ENCODE results near the gene ABCF2. TPM values are rescaled to one million over a fixed set of nuclear protein-coding genes. Genes with fewer than 3 reads are reported as not detected.

The ABCF2 gene
- total RNA-seq, 2 donors from 2014 or later, result 25.3 to 44.1 TPM

DNA sequence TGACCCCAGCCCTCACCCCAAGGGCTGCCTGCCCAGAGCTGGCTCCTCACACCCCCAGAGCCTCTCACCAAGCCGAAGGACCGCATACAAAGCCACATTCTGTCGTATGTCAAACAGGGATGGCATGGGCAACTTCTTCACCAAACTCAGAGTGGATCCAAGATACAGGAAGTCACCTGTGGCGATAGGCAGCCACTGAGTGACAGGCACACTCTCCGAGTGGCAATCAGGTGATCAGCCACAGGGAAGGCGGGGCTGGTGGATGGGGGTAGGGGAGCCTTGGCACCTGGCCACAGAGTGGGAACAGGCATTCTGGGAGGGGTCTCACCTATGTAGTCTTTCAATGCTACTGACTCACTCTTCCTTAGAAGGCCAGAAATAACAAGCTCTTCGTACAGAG lies 32.8 kb downstream of the ABCF2 start:
- Histone ChIP-seq H3K36me3 (no peaks in the 10 kb centered on the region), H3K4me3 (no peak overlapping the region), H3K4me1 (ENCODE audit: control insufficient read depth in 1 of 2, low read depth in 2 of 2) (no peaks in the 10 kb centered on the region), H3K27me3 (replicated peaks; ENCODE audit: insufficient read depth) (no peaks in the 10 kb centered on the region), H3K9me3 (no peaks in the 10 kb centered on the region), H3K27ac (no peak overlapping the region)
- ATAC-seq (ENCODE audit: insufficient number of reproducible peaks, low FRiP score, low read depth) (no peak), DNase-seq (ENCODE audit: low spot score) (no peak)
- TF ChIP-seq, protein P1, sequence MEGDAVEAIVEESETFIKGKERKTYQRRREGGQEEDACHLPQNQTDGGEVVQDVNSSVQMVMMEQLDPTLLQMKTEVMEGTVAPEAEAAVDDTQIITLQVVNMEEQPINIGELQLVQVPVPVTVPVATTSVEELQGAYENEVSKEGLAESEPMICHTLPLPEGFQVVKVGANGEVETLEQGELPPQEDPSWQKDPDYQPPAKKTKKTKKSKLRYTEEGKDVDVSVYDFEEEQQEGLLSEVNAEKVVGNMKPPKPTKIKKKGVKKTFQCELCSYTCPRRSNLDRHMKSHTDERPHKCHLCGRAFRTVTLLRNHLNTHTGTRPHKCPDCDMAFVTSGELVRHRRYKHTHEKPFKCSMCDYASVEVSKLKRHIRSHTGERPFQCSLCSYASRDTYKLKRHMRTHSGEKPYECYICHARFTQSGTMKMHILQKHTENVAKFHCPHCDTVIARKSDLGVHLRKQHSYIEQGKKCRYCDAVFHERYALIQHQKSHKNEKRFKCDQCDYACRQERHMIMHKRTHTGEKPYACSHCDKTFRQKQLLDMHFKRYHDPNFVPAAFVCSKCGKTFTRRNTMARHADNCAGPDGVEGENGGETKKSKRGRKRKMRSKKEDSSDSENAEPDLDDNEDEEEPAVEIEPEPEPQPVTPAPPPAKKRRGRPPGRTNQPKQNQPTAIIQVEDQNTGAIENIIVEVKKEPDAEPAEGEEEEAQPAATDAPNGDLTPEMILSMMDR (IDR thresholded peaks at IDR 0.05), result no peak

DNA sequence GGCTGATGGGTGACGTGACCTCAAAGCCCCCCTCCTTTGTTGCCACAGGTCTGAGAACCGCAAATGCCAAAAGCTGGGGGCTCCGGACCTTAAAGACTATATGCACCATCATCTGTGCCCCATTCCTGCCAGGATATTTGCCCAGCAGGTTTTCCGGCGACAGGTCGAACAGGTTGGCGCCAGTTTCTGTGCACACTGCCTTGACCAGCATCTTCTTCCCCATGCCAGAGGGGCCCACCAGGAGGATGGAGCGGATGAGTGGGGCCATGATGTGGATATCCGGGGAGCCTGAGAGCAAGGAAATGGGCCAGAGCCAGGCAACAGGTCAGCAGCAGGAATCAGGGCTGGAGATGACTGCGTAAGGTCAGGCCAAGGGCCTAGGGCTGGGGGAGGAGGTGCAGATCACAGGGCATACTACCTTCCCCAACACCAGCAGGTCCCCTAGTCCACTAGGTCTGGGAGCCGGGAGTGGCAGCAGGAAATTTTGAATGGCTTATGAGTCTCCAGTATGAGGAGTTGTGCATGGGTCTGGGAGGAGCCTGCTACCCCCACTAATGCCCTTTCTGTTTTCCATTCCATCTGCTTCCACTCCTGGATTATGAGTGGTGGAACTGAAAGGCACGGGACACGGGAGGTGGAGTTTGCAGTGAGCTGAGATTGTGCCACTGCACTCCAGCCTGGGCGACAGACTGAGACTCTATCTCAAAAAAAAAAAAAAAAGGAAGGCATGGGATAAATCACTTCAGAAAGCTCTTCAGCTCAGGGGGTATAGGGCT lies 33.6 kb downstream of the ABCF2 start:
- TF ChIP-seq, protein P1 (IDR thresholded peaks at IDR 0.05), result no peak
- H3K36me3 ChIP-seq, result no peaks in the 10 kb centered on the region
- H3K9me3 ChIP-seq, result no peaks in the 10 kb centered on the region
- H3K4me1 ChIP-seq (ENCODE audit: control insufficient read depth in 1 of 2, low read depth in 2 of 2), result no peaks in the 10 kb centered on the region
- DNase-seq (ENCODE audit: low spot score) (no peak), ATAC-seq (ENCODE audit: insufficient number of reproducible peaks, low FRiP score, low read depth) (no peak)
- no peaks in the 10 kb centered on the region for H3K27me3 ChIP-seq (replicated peaks; ENCODE audit: insufficient read depth)
- no peak overlapping the region for H3K27ac ChIP-seq
- no peak overlapping the region for H3K4me3 ChIP-seq

DNA sequence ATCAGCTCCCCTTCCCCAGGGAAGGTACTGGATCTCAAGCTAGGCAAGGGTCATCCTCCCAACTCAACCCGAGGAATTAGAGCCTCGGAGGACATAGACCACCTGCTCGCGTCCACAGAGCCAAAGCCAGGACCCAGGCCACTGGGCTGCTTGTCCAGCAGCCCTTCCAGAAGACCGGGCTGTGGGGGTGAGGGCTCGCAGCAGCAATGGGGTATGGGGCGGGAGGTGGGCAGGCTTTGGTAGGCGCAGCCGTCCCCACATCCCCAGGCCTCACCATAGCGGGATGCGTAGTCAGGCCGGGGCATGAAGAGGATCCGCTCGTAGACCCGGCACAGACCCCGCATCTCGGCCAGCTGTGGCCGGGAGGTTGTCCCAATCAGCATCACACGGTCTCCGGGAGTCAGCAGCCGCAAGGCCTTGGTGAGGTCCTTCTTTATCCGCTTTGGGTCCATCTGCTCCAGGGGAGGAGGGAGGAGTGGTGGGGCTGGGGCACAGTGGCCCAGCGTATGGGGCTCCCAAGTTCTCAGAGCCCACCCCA lies 34.9 kb downstream of the ABCF2 start:
- ATAC-seq (ENCODE audit: insufficient number of reproducible peaks, low FRiP score, low read depth), result no peak
- H3K4me3 ChIP-seq, result no peak overlapping the region
- H3K36me3 ChIP-seq, result no peaks in the 10 kb centered on the region
- DNase-seq (ENCODE audit: low spot score), result no peak
- no peaks in the 10 kb centered on the region for H3K9me3 ChIP-seq
- no peaks in the 10 kb centered on the region for H3K4me1 ChIP-seq (ENCODE audit: control insufficient read depth in 1 of 2, low read depth in 2 of 2)
- TF ChIP-seq, protein P1 (IDR thresholded peaks at IDR 0.05), result no peak
- H3K27ac ChIP-seq, result no peak overlapping the region
- no peaks in the 10 kb centered on the region for H3K27me3 ChIP-seq (replicated peaks; ENCODE audit: insufficient read depth)

DNA sequence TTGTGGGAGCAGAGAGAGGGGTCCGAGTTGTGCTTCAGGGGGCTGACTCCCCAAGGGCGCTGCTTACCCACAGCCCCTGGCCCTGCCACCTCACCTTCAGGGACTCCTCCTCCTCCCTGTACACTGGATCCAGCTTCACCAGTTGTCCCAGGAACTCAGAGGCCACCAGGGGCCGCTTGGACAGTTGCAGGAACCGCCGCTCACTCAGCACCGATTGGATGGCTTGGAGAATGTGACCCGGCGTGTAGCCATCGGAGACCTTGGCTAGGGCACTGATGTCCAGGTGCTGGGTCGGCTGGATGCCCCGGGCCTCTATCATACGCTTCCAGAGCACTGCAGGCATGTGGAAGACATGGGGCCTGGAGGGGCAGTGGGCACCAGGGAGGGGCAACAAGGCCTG lies 35.5 kb downstream of the ABCF2 start:
- H3K36me3 ChIP-seq, result no peaks in the 10 kb centered on the region
- DNase-seq (ENCODE audit: low spot score), result no peak
- ATAC-seq (ENCODE audit: insufficient number of reproducible peaks, low FRiP score, low read depth), result no peak
- H3K4me3 ChIP-seq, result no peak overlapping the region
- H3K27ac ChIP-seq, result no peak overlapping the region
- no peaks in the 10 kb centered on the region for H3K9me3 ChIP-seq
- H3K4me1 ChIP-seq (ENCODE audit: control insufficient read depth in 1 of 2, low read depth in 2 of 2), result no peaks in the 10 kb centered on the region
- H3K27me3 ChIP-seq (replicated peaks; ENCODE audit: insufficient read depth), result no peaks in the 10 kb centered on the region
- TF ChIP-seq, protein P1 (IDR thresholded peaks at IDR 0.05), result no peak

DNA sequence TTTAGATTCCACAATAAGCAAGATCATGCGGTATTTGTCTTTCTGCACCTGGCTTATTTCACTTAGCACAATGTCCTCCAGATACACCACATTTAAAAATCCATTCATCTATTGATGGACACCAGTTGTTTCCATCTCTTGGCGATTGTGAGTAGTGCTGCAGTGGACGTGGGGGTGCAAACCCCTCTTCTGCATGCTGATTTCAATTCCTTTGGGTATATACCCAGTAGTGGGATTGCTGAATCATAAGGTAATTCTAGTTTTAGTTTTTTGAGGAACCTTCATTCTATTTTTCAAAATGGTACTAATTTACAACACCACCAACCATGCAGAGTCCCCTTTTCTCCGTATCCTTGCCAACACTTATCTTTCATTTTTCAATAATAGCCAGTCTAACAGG lies 38.0 kb downstream of the ABCF2 start:
- H3K36me3 ChIP-seq, result no peaks in the 10 kb centered on the region
- DNase-seq (ENCODE audit: low spot score) (no peak), ATAC-seq (ENCODE audit: insufficient number of reproducible peaks, low FRiP score, low read depth) (no peak)
- TF ChIP-seq, protein P1 (IDR thresholded peaks at IDR 0.05), result no peak
- H3K27ac ChIP-seq, result no peak overlapping the region
- no peaks in the 10 kb centered on the region for H3K4me1 ChIP-seq (ENCODE audit: control insufficient read depth in 1 of 2, low read depth in 2 of 2)
- H3K27me3 ChIP-seq (replicated peaks; ENCODE audit: insufficient read depth), result no peaks in the 10 kb centered on the region
- no peaks in the 10 kb centered on the region for H3K9me3 ChIP-seq
- H3K4me3 ChIP-seq, result no peak overlapping the region

All from thoracic aorta (tissue), 2 donors.